ELF-1 (cell line): ENCODE measurements around the gene OR6C74.

ENCODE experiments used
- DNase-seq: peaks from one replicate; pipeline ENCODE4 v3.0.0-alpha.2; 2016; ENCODE audit warnings: low read depth, low spot score

Gene OR6C74

DNA sequence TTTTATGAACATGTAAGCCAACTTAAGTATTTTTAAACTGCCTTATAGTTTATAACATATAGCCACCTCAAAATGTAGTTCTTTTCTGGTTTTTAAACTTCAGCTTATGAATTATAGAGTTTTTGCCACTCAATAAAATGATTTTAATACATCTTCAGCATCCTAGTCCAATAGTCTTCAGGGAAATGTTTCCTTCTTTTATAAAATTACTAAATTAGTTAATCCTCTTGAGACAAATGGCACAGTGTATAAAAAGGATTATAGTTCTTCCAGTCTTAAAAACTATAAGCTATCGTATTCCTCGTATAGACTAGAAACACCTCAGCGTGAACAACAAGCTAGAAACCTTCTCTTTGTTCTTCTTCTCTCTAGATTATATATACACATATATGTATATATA lies at the start of gene OR6C74:
Gene OR6C74, plus strand, starts transcription at position 301 of the 400 bp plus-strand sequence. CDS start 2,679 bp downstream, outside the sequence.
- DNase-seq: no peak

GRCh38 chr12:55220725-55221124 lies 23.7 kb upstream of the OR6C74 start, which contains the start of gene OR10A7:
Gene OR10A7, plus strand, starts transcription at chr12:55221025. Its CDS starts 0 bp downstream, at chr12:55221025.
- DNase-seq: no peak

- DNase-seq: no peak
These were observed 17.9 kb upstream of the OR6C74 start for GRCh38 chr12:55226523-55226922.

- no peak for DNase-seq
These were observed 16.8 kb upstream of the OR6C74 start for GRCh38 chr12:55227643-55228042.

GRCh38 chr12:55246159-55246558 lies 1.8 kb downstream of the OR6C74 start:
- DNase-seq: no peak

DNA sequence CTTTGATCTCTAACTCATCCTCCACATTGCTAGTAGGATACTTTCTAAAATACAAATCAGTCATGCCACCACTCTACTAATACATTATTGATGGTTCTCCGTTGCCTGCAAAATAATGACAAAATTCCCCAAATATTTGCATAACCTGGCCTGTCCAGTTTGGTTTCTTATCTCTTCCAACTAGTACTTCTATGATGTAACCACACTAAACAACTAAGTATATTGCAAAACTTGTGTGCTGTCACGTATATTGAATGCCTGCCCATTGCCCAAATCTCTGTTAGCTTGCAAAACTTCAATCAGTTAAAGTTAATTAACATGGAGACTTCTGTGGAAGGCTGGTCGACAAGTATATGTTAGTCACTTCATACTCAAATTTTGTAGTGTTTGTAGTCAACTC lies 6.5 kb downstream of the OR6C74 start:
- no peak for DNase-seq

DNA sequence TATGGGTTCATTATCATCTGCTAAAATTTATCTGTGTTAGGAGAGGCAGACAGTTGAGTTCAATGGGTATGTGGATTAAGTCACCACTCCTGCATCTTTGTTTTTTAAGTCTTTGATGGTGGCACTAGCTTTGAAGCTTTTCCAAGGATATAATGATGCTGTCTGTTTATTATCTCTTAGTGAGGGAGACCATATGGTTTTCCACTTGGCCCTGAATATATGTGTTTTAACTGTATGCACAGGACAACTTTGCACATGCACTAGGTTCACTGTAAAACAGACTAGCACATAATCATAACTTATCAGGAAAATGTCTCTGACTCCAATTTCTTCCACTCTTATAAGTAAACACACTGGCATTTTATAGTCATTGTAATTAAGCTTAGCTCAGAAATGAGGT lies 8.9 kb downstream of the OR6C74 start:
- DNase-seq: no peak

- DNase-seq: no peak
These were observed 12.4 kb downstream of the OR6C74 start for GRCh38 chr12:55256831-55257230.

GRCh38 chr12:55258303-55258702 lies 13.9 kb downstream of the OR6C74 start:
- DNase-seq: no peak

DNA sequence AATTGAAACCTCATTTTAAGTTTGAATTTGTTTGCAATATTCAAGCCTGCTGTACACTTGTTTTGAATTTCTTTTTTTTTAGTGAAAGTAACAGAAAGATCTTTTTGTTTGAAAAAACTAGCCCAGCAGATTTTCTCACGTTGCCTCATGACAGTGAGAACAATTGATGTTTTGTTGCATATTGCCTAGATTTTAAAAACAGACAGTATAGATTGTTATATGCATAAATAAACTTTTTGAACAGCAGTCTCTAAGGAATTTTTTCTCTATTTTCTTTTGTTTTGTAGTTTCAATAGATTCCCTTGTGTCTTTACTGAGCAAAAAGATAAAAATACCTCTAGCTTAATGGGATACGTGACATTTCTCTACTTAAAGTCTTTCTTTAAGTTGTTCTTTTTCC lies 36.6 kb downstream of the OR6C74 start:
- no peak for DNase-seq

- DNase-seq: no peak
These were observed 45.6 kb downstream of the OR6C74 start for GRCh38 chr12:55289999-55290398.
